Body of pancreas (tissue), 4 donors: ENCODE results near the gene SPAG9.
A peak's percentile ranks its signal among the peaks of the same experiment; 100 is the strongest.

Experiments used
- POLR2A ChIP-seq, 3 donors: fragments of 450-650 bp; IDR thresholded peaks; one replicate each; pipeline ENCODE4 v1.6.1; 2016; ENCODE audit warnings: antibody characterized with exemption in 3 of 3, mild to moderate bottlenecking in 2 of 3
- TF ChIP-seq, protein P1 (sequence below), 7 experiments: fragments of 450-650 bp in 4 of 7; fragments of 200-600 bp in 3 of 7; sonication (generic) in 3 of 7; IDR thresholded peaks; one replicate each; pipeline ENCODE4 v1.5.1; 2016 to 2019; ENCODE audit warnings: antibody characterized with exemption in 7 of 7

DNA sequence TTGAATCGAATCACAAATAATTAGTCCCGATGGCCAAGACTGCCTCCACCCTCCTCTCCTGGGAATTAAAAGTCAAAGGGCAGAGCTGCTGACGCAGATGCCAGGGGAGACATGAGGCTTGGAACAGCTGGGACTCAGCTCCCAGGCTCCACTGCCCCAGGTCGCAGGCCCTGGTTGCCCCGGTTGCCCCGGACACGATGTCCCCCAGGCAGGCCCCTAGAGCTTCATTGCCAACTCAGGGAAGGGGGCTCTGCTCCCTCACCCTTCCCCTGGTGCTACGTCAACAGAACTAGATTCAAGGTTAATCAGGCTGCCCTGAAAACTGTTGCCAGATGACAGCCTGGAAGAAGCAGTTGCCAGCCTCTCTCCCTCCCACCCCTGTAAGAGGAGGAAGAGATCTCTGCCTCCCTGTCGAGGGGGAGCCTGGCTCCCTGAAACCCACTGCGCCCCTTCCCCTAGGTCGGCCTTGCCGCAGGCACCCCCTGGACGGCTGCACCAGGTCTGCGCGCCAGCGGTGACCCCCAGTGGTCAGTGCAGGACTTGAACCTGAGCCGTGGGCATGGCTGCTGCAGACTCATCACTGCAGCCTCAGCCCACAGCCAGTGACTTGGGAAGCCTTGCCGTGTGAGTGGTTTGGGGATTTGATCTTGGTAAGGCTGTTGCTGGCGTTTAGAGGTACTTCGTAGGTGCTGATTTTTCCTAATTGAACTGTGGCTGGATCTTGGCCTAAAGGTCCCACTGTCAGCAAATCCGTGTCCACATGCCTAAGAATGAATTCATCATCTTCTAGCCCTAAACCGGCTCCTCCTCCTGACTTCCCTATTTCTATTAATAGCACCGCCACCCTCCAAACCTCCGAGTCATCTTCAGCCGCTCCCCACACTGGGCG is 170.4 kb downstream of the SPAG9 start:
- TF ChIP-seq, protein P1, sequence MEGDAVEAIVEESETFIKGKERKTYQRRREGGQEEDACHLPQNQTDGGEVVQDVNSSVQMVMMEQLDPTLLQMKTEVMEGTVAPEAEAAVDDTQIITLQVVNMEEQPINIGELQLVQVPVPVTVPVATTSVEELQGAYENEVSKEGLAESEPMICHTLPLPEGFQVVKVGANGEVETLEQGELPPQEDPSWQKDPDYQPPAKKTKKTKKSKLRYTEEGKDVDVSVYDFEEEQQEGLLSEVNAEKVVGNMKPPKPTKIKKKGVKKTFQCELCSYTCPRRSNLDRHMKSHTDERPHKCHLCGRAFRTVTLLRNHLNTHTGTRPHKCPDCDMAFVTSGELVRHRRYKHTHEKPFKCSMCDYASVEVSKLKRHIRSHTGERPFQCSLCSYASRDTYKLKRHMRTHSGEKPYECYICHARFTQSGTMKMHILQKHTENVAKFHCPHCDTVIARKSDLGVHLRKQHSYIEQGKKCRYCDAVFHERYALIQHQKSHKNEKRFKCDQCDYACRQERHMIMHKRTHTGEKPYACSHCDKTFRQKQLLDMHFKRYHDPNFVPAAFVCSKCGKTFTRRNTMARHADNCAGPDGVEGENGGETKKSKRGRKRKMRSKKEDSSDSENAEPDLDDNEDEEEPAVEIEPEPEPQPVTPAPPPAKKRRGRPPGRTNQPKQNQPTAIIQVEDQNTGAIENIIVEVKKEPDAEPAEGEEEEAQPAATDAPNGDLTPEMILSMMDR (IDR thresholded peaks at IDR 0.05), result peak; percentile 55 to 91 (median 85)
- TF ChIP-seq POLR2A (IDR thresholded peaks at IDR 0.05), result peak in 2 of 3 donors; percentile 69 to 73
